ENCODE results near the gene HHLA2. TPM values are rescaled to one million over a fixed set of nuclear protein-coding genes. Genes with fewer than 3 reads are reported as not detected.

The HHLA2 gene
- total RNA-seq, 2 donors from 2014 or later = 2.1 TPM; not detected in 1

DNA sequence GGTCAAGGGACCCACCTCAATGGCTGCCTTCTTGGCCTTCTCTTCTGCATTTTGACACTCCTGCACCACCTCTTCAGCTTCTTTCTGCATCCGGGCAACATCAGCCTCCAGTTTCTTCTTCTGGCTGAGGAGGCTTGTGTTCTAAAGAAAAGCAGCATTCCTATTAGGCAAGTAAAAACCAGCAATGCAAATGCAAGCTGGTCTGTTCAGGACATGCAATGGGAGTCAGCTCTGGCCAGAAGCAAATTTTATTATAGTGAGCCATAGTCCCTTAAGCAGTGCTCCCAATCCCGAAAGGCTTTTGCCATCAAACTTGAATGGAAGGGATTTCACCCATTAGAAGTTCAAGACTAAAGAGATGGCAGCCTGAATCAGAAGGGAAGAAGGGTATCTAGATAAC is 97.7 kb downstream of the HHLA2 start:
- TF ChIP-seq, protein P1, sequence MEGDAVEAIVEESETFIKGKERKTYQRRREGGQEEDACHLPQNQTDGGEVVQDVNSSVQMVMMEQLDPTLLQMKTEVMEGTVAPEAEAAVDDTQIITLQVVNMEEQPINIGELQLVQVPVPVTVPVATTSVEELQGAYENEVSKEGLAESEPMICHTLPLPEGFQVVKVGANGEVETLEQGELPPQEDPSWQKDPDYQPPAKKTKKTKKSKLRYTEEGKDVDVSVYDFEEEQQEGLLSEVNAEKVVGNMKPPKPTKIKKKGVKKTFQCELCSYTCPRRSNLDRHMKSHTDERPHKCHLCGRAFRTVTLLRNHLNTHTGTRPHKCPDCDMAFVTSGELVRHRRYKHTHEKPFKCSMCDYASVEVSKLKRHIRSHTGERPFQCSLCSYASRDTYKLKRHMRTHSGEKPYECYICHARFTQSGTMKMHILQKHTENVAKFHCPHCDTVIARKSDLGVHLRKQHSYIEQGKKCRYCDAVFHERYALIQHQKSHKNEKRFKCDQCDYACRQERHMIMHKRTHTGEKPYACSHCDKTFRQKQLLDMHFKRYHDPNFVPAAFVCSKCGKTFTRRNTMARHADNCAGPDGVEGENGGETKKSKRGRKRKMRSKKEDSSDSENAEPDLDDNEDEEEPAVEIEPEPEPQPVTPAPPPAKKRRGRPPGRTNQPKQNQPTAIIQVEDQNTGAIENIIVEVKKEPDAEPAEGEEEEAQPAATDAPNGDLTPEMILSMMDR (IDR thresholded peaks at IDR 0.05) = no peak
- TF ChIP-seq POLR2A (IDR thresholded peaks at IDR 0.05) = no peak
- H3K4me1 ChIP-seq = no peaks in the 10 kb centered on the region
- H3K4me3 ChIP-seq = no peak overlapping the region
- no peaks in the 10 kb centered on the region for H3K9me3 ChIP-seq
- H3K27me3 ChIP-seq = no peaks in the 10 kb centered on the region
- DNase-seq (no peak), ATAC-seq (no peak)
- H3K36me3 ChIP-seq (replicated peaks in 1 of 2; ENCODE audit: insufficient read depth in 1 of 2, low read depth in 2 of 2) = no peaks in the 10 kb centered on the region
- WGBS, 2 donors = 97 to 98% methylated on average over 2 of the region's 2 CpGs
- intact Hi-C loops (cut with DNase I) = no loop called here
- H3K27ac ChIP-seq = no peak overlapping the region

DNA sequence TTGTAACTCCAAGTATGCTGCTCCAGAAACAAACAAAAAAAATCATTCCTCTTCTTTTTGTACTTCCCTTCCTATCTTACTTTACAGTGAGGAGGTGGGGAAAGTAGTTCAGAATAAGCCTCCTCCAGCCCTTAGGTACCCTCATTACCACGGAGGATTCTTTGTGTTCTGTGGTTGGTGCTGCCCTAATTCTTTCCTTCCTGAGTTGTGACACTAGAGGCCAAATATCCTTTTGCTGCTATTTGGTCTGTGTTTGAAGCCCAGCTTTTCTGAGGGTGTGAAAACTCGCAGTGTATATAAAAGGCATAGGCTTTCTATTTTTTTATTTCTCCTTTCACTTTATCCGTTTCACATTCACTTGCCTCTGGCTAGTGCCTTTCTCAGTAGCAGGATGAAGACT is 98.2 kb downstream of the HHLA2 start:
- no peak for ATAC-seq
- DNase-seq = no peak
- TF ChIP-seq, protein P1 (IDR thresholded peaks at IDR 0.05) = no peak
- TF ChIP-seq POLR2A (IDR thresholded peaks at IDR 0.05) = no peak
- no peaks in the 10 kb centered on the region for H3K27me3 ChIP-seq
- 69 to 75% methylated on average over 3 of the region's 3 CpGs for WGBS, 2 donors
- intact Hi-C loops (cut with DNase I) = no loop called here
- no peak overlapping the region for H3K4me3 ChIP-seq
- H3K36me3 ChIP-seq (replicated peaks in 1 of 2; ENCODE audit: insufficient read depth in 1 of 2, low read depth in 2 of 2) = no peaks in the 10 kb centered on the region
- no peaks in the 10 kb centered on the region for H3K4me1 ChIP-seq
- no peak overlapping the region for H3K27ac ChIP-seq
- H3K9me3 ChIP-seq = no peaks in the 10 kb centered on the region

DNA sequence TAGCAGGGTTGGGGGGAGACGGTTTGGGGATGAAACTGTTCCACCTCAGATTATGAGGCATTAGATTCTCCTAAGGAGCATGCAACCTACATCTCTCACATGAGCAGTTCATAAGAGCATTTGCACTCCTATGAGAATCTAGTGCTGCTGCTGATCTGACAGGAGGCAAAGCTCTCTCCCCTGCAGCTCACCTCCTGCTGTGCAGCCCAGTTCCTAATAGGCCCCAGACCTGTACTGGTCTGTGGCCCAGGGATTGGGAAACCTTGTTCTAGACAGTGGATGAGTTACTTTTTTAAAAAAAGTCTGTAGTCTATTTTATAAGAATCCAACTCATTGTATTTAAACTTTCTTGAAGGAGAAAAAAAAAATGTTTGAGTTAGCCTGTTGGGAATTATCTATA is 100.0 kb downstream of the HHLA2 start:
- no peak for DNase-seq
- Histone ChIP-seq H3K27me3 (no peaks in the 10 kb centered on the region), H3K27ac (no peak overlapping the region), H3K4me1 (no peaks in the 10 kb centered on the region), H3K4me3 (no peak overlapping the region), H3K9me3 (no peaks in the 10 kb centered on the region), H3K36me3 (replicated peaks in 1 of 2; ENCODE audit: insufficient read depth in 1 of 2, low read depth in 2 of 2) (no peaks in the 10 kb centered on the region)
- WGBS, 2 donors = 93 to 100% methylated on average over 1 of the region's 1 CpG
- intact Hi-C loops (cut with DNase I) = no loop called here
- ATAC-seq = no peak
- TF ChIP-seq, protein P1 (IDR thresholded peaks at IDR 0.05) = no peak
- TF ChIP-seq POLR2A (IDR thresholded peaks at IDR 0.05) = no peak

DNA sequence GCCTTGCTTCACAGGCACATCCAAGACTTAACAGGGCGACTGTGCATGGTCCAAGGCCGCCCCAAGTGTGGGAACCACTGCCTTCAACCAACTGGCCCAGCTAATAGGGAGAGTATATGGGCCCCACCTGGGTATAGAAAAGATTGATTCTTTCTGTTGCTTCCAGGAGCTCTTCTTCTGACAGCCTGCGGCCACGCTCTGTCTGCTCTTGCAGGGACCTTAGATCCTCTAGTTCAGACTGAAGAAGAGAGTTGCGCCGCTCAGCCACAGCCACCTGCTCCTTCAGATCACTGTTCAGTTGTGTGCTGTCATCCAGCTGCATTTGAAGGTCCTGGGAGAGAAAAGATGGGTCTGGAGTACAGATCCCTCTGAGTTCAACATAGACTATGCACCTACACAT is 102.2 kb downstream of the HHLA2 start:
- H3K36me3 ChIP-seq (replicated peaks in 1 of 2; ENCODE audit: insufficient read depth in 1 of 2, low read depth in 2 of 2) = no peaks in the 10 kb centered on the region
- H3K27me3 ChIP-seq = no peaks in the 10 kb centered on the region
- no peak for DNase-seq
- no peak for TF ChIP-seq POLR2A (IDR thresholded peaks at IDR 0.05)
- TF ChIP-seq, protein P1 (IDR thresholded peaks at IDR 0.05) = no peak
- 90 to 98% methylated on average over 6 of the region's 6 CpGs for WGBS, 2 donors
- H3K27ac ChIP-seq = no peak overlapping the region
- no peaks in the 10 kb centered on the region for H3K9me3 ChIP-seq
- intact Hi-C loops (cut with DNase I) = no loop called here
- H3K4me1 ChIP-seq = peaks cover 5% of the 10 kb centered on the region
- no peak overlapping the region for H3K4me3 ChIP-seq
- no peak for ATAC-seq

DNA sequence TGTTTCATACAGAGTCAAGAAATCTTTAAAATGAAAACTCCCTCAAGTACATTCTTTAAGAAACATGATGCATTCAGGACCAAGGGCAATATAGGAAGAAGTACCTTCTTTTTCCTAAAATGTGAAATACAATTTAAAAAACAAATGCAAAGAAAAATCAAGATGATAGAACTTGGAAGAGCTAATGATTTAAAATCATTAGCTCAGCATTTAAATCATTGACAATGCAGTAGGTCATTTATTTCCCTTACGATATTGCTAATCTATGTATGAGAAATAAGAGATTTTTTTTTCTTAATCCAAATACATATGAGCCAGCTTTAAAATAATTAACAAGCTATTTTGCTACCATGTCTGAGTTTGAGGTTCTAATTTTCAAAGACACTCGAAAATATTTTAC is 105.5 kb downstream of the HHLA2 start:
- no peak overlapping the region for H3K4me3 ChIP-seq
- no peaks in the 10 kb centered on the region for H3K9me3 ChIP-seq
- H3K27me3 ChIP-seq = no peaks in the 10 kb centered on the region
- H3K27ac ChIP-seq = no peak overlapping the region
- 88 to 93% methylated on average over 2 of the region's 2 CpGs for WGBS, 2 donors
- ATAC-seq = no peak
- no peaks in the 10 kb centered on the region for H3K36me3 ChIP-seq (replicated peaks in 1 of 2; ENCODE audit: insufficient read depth in 1 of 2, low read depth in 2 of 2)
- intact Hi-C loops (cut with DNase I) = no loop called here
- H3K4me1 ChIP-seq = peaks cover 17% of the 10 kb centered on the region
- TF ChIP-seq, protein P1 (IDR thresholded peaks at IDR 0.05) = no peak
- TF ChIP-seq POLR2A (IDR thresholded peaks at IDR 0.05) = no peak
- no peak for DNase-seq

Measured in body of pancreas (tissue), 4 donors.